Prostate gland (tissue), 2 donors: ENCODE data around the gene C19orf33. TPM values are rescaled to one million over a fixed set of nuclear protein-coding genes. Genes with fewer than 3 reads are reported as not detected.

Experiments used
- DNase-seq: peaks from one replicate; pipeline ENCODE4 v3.0.0-alpha.2; 2019; ENCODE audit warnings: low spot score
- H3K27ac ChIP-seq, 2 donors: fragments of 200-600 bp; sonication (generic); 2 replicates each; pipeline ENCODE4 v1.5.1; 2017 to 2019
- H3K27me3 ChIP-seq: fragments of 200-600 bp; sonication (generic); replicated peaks from 2 replicates; pipeline ENCODE4 v1.5.1; 2019; ENCODE audit not compliant: insufficient read depth
- H3K36me3 ChIP-seq, 2 donors: fragments of 200-600 bp; sonication (generic); 1 replicate in 1 of 2; 2 replicates in 1 of 2; pipeline versions ENCODE4 v1.5.1 to v1.8.1; 2017 to 2019
- H3K4me1 ChIP-seq: fragments of 200-600 bp; sonication (generic); replicated peaks from 2 replicates; pipeline ENCODE4 v1.5.1; 2019
- H3K4me3 ChIP-seq, 2 donors: fragments of 200-600 bp; sonication (generic); 2 replicates each; pipeline ENCODE4 v1.5.1; 2017 to 2019
- H3K9me3 ChIP-seq: fragments of 200-600 bp; sonication (generic); 2 replicates; pipeline ENCODE4 v1.5.1; 2017
- CTCF ChIP-seq, 4 experiments: fragments of 200-600 bp in 2 of 4; fragments of 450-650 bp in 2 of 4; sonication (generic) in 2 of 4; IDR thresholded peaks; 1 replicate in 3 of 4; 2 replicates in 1 of 4; pipeline ENCODE4 v1.5.1; 2016 to 2019; ENCODE audit warnings: antibody characterized with exemption in 4 of 4, mild to moderate bottlenecking in 2 of 4, moderate library complexity in 2 of 4
- POLR2A ChIP-seq: fragments of 450-650 bp; IDR thresholded peaks from one replicate; pipeline ENCODE4 v1.6.1; 2016; ENCODE audit warnings: antibody characterized with exemption, mild to moderate bottlenecking
- POLR2AphosphoS5 ChIP-seq: sonication (generic); formaldehyde crosslinking; IDR thresholded peaks from one replicate; pipeline ENCODE4 v1.6.1; 2017; ENCODE audit warnings: antibody characterized with exemption
- WGBS: methylation state at CpG from one replicate; pipeline ENCODE4 v1.1.5; 2018; 5-methylcytosine and 5-hydroxymethylcytosine counted together
- intact Hi-C: fragments of 100-400 bp; cut with DNase I; formaldehyde crosslinking; loops from one replicate; pipeline ENCODE4 v1.14.2; 2022
- total RNA-seq, 2 donors: library from RNA; depleted of rRNA; stranded (reverse); fragments of >200 nt; gene quantifications; one replicate each; pipeline ENCODE4 v1.1.0, GENCODE V29; 2016

The C19orf33 gene
- total RNA-seq, 2 donors from 2014 or later = 9.7 to 15.5 TPM

- Histone ChIP-seq H3K27me3 (no peaks in the 10 kb centered on the region), H3K4me1 (no peaks in the 10 kb centered on the region), H3K9me3 (no peaks in the 10 kb centered on the region), H3K27ac (peak overlapping the region; percentile 66 to 79), H3K4me3 (peak overlapping the region; percentile 37 to 48), H3K36me3 (no peaks in the 10 kb centered on the region)
- 27% methylated on average over 8 of the region's 8 CpGs for WGBS
- TF ChIP-seq CTCF (IDR thresholded peaks at IDR 0.05) (no peak), POLR2AphosphoS5 (no peak), POLR2A (no peak)
- intact Hi-C loops = loop anchor here (5.0 kb wide), 1 partner anchor 64 kb away; no protein-coding TSS in a partner anchor
- DNase-seq = no peak
Measured at GRCh38 chr19:38316477-38317067, 12.5 kb downstream of the C19orf33 start.

GRCh38 chr19:38317104-38317612, 13.1 kb downstream of the C19orf33 start:
- Histone ChIP-seq H3K27ac (no peak overlapping the region), H3K4me3 (no peak overlapping the region), H3K4me1 (no peaks in the 10 kb centered on the region), H3K36me3 (no peaks in the 10 kb centered on the region), H3K9me3 (no peaks in the 10 kb centered on the region), H3K27me3 (no peaks in the 10 kb centered on the region)
- no peak for DNase-seq
- intact Hi-C loops = loop anchor here (5.0 kb wide), 1 partner anchor 65 kb away; no protein-coding TSS in a partner anchor
- 81% methylated on average over 11 of the region's 11 CpGs for WGBS
- TF ChIP-seq POLR2AphosphoS5 (no peak), POLR2A (no peak), CTCF (IDR thresholded peaks at IDR 0.05) (no peak)

- TF ChIP-seq POLR2AphosphoS5 (peak; percentile 52), CTCF (IDR thresholded peaks at IDR 0.05) (no peak), POLR2A (no peak)
- Histone ChIP-seq H3K9me3 (no peaks in the 10 kb centered on the region), H3K27me3 (no peaks in the 10 kb centered on the region), H3K4me1 (no peaks in the 10 kb centered on the region), H3K36me3 (no peaks in the 10 kb centered on the region), H3K4me3 (no peak overlapping the region), H3K27ac (peak overlapping the region in 1 of 2 donors; percentile 6)
- peak; percentile 83 for DNase-seq
- intact Hi-C loops = loop anchor here (5.0 kb wide), 1 partner anchor 66 kb away; no protein-coding TSS in a partner anchor
- WGBS = 17% methylated on average over 6 of the region's 6 CpGs
Measured at GRCh38 chr19:38318660-38319059, 14.6 kb downstream of the C19orf33 start.

- TF ChIP-seq POLR2A (peak; percentile 80), POLR2AphosphoS5 (peak; percentile 18), CTCF (IDR thresholded peaks at IDR 0.05) (no peak)
- no peaks in the 10 kb centered on the region for H3K36me3 ChIP-seq
- no peaks in the 10 kb centered on the region for H3K9me3 ChIP-seq
- H3K27me3 ChIP-seq = no peaks in the 10 kb centered on the region
- 5% methylated on average over 73 of the region's 76 CpGs for WGBS
- intact Hi-C loops = loop anchor here (5.0 kb wide), 1 partner anchor 67 kb away; no protein-coding TSS in a partner anchor
- H3K27ac ChIP-seq = peak within 1 kb of the TSS; percentile 64 to 76
- H3K4me3 ChIP-seq = peak within 1 kb of the TSS; percentile 52
- peak; percentile 57 for DNase-seq
- no peaks in the 10 kb centered on the region for H3K4me1 ChIP-seq
Measured at GRCh38 chr19:38319421-38320258, 15.6 kb downstream of the C19orf33 start, which contains the start of gene KCNK6. Gene KCNK6, plus strand, starts transcription at chr19:38319845. Its CDS starts 106 bp downstream, at chr19:38319951.
